Measurements from ENCODE around the gene GCHFR.

GCHFR gene

GRCh38 chr15:40764629-40765103, 798 bp downstream of the GCHFR start:
- peaks cover 91% of the 10 kb centered on the region for H3K4me1 ChIP-seq (ENCODE audit: control insufficient read depth, low read length)
- H3K27me3 ChIP-seq (ENCODE audit: control insufficient read depth, low read length), result no peaks in the 10 kb centered on the region
- H3K36me3 ChIP-seq (ENCODE audit: control insufficient read depth, low read length), result peaks cover 46% of the 10 kb centered on the region
- TF ChIP-seq, protein P1, sequence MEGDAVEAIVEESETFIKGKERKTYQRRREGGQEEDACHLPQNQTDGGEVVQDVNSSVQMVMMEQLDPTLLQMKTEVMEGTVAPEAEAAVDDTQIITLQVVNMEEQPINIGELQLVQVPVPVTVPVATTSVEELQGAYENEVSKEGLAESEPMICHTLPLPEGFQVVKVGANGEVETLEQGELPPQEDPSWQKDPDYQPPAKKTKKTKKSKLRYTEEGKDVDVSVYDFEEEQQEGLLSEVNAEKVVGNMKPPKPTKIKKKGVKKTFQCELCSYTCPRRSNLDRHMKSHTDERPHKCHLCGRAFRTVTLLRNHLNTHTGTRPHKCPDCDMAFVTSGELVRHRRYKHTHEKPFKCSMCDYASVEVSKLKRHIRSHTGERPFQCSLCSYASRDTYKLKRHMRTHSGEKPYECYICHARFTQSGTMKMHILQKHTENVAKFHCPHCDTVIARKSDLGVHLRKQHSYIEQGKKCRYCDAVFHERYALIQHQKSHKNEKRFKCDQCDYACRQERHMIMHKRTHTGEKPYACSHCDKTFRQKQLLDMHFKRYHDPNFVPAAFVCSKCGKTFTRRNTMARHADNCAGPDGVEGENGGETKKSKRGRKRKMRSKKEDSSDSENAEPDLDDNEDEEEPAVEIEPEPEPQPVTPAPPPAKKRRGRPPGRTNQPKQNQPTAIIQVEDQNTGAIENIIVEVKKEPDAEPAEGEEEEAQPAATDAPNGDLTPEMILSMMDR (IDR thresholded peaks at IDR 0.05; ENCODE audit: low read depth, low read length, poor library complexity, severe bottlenecking), result no peak
- no peak for TF ChIP-seq EZH2phosphoT487 (IDR thresholded peaks at IDR 0.05; ENCODE audit: borderline replicate concordance, low read length)
- H4K20me1 ChIP-seq (ENCODE audit: control insufficient read depth, insufficient read depth, low read depth, low read length), result no peaks in the 10 kb centered on the region
- H3F3A ChIP-seq (ENCODE audit: control insufficient read depth, insufficient read depth), result peaks cover 41% of the 10 kb centered on the region
- peaks cover 40% of the 10 kb centered on the region for H3K79me2 ChIP-seq (ENCODE audit: control insufficient read depth, low read length)
- no peaks in the 10 kb centered on the region for H3K9me3 ChIP-seq (ENCODE audit: control insufficient read depth, insufficient read depth, low read length)
- peak overlapping the region; percentile 90 for H3K4me2 ChIP-seq (ENCODE audit: low read length)
- H3K27ac ChIP-seq (ENCODE audit: low read depth, low read length), result peak overlapping the region; percentile 90
- H3K9me2 ChIP-seq (replicated peaks; ENCODE audit: control insufficient read depth, low read length), result no peaks in the 10 kb centered on the region
- H3K4me3 ChIP-seq (ENCODE audit: low read length), result peak overlapping the region; percentile 78

- H3K4me2 ChIP-seq (ENCODE audit: low read length), result peak overlapping the region; percentile 90
- peaks cover 53% of the 10 kb centered on the region for H3K36me3 ChIP-seq (ENCODE audit: control insufficient read depth, low read length)
- peak overlapping the region; percentile 78 for H3K4me3 ChIP-seq (ENCODE audit: low read length)
- peaks cover 92% of the 10 kb centered on the region for H3K4me1 ChIP-seq (ENCODE audit: control insufficient read depth, low read length)
- peaks cover 40% of the 10 kb centered on the region for H3K79me2 ChIP-seq (ENCODE audit: control insufficient read depth, low read length)
- peak overlapping the region; percentile 90 for H3K27ac ChIP-seq (ENCODE audit: low read depth, low read length)
- H3K27me3 ChIP-seq (ENCODE audit: control insufficient read depth, low read length), result no peaks in the 10 kb centered on the region
- no peak for TF ChIP-seq EZH2phosphoT487 (IDR thresholded peaks at IDR 0.05; ENCODE audit: borderline replicate concordance, low read length)
- TF ChIP-seq, protein P1 (IDR thresholded peaks at IDR 0.05; ENCODE audit: low read depth, low read length, poor library complexity, severe bottlenecking), result no peak
- peaks cover 38% of the 10 kb centered on the region for H3F3A ChIP-seq (ENCODE audit: control insufficient read depth, insufficient read depth)
- H3K9me2 ChIP-seq (replicated peaks; ENCODE audit: control insufficient read depth, low read length), result no peaks in the 10 kb centered on the region
- no peaks in the 10 kb centered on the region for H4K20me1 ChIP-seq (ENCODE audit: control insufficient read depth, insufficient read depth, low read depth, low read length)
- no peaks in the 10 kb centered on the region for H3K9me3 ChIP-seq (ENCODE audit: control insufficient read depth, insufficient read depth, low read length)
These were observed 2.4 kb downstream of the GCHFR start for GRCh38 chr15:40766194-40766815.

- H3K4me3 ChIP-seq (ENCODE audit: low read length), result no peak overlapping the region
- no peak for TF ChIP-seq EZH2phosphoT487 (IDR thresholded peaks at IDR 0.05; ENCODE audit: borderline replicate concordance, low read length)
- TF ChIP-seq, protein P1 (IDR thresholded peaks at IDR 0.05; ENCODE audit: low read depth, low read length, poor library complexity, severe bottlenecking), result no peak
- H3K4me1 ChIP-seq (ENCODE audit: control insufficient read depth, low read length), result peaks cover 92% of the 10 kb centered on the region
- H3K27ac ChIP-seq (ENCODE audit: low read depth, low read length), result no peak overlapping the region
- H3K36me3 ChIP-seq (ENCODE audit: control insufficient read depth, low read length), result peaks cover 61% of the 10 kb centered on the region
- no peaks in the 10 kb centered on the region for H3K9me2 ChIP-seq (replicated peaks; ENCODE audit: control insufficient read depth, low read length)
- H3F3A ChIP-seq (ENCODE audit: control insufficient read depth, insufficient read depth), result peaks cover 32% of the 10 kb centered on the region
- no peak overlapping the region; the same call in 1 of the 2 replicates for H3K4me2 ChIP-seq (ENCODE audit: low read length)
- peaks cover 40% of the 10 kb centered on the region for H3K79me2 ChIP-seq (ENCODE audit: control insufficient read depth, low read length)
- no peaks in the 10 kb centered on the region for H3K9me3 ChIP-seq (ENCODE audit: control insufficient read depth, insufficient read depth, low read length)
- no peaks in the 10 kb centered on the region for H3K27me3 ChIP-seq (ENCODE audit: control insufficient read depth, low read length)
- no peaks in the 10 kb centered on the region for H4K20me1 ChIP-seq (ENCODE audit: control insufficient read depth, insufficient read depth, low read depth, low read length)
These were observed 3.3 kb downstream of the GCHFR start for GRCh38 chr15:40766906-40767837.
